Mesenchymal stem cell (in vitro differentiated cells and primary cell): ENCODE results near the gene ADAMTSL3.

ENCODE experiments used
- DNase-seq: peaks from one replicate; pipeline ENCODE4 v3.0.0-alpha.2; 2013
- H2AFZ ChIP-seq: one replicate; pipeline ENCODE4 v1.6.1; 2013; ENCODE audit warnings: low read depth, mild to moderate bottlenecking, control low read depth, inconsistent platforms, low read length, moderate library complexity
- H2AK5ac ChIP-seq: 2 replicates; pipeline ENCODE4 v1.6.1; 2013; ENCODE audit warnings: low read length, moderate library complexity, mild to moderate bottlenecking, inconsistent platforms; ENCODE audit not compliant: severe bottlenecking
- H2BK120ac ChIP-seq: one replicate; pipeline ENCODE4 v1.6.1; 2013; ENCODE audit warnings: low read depth, mild to moderate bottlenecking, inconsistent platforms, low read length, moderate library complexity
- H2BK12ac ChIP-seq, 2 experiments: one replicate each; pipeline ENCODE4 v1.6.1; 2013; ENCODE audit warnings: inconsistent platforms in 2 of 2, low read length in 2 of 2, mild to moderate bottlenecking in 2 of 2, moderate library complexity in 2 of 2, control low read depth in 1 of 2
- H2BK15ac ChIP-seq: one replicate; pipeline ENCODE4 v1.6.1; 2013; ENCODE audit warnings: mild to moderate bottlenecking, low read depth, inconsistent platforms; ENCODE audit not compliant: poor library complexity, severe bottlenecking
- H2BK5ac ChIP-seq: 2 replicates; pipeline ENCODE4 v1.6.1; 2013; ENCODE audit warnings: low read depth, mild to moderate bottlenecking, low read length, control low read depth, inconsistent platforms; ENCODE audit not compliant: poor library complexity, severe bottlenecking
- H3K14ac ChIP-seq, 2 experiments: one replicate each; pipeline ENCODE4 v1.6.1; 2013; ENCODE audit warnings: inconsistent platforms in 2 of 2, low read length in 2 of 2, control low read depth in 1 of 2, mild to moderate bottlenecking in 1 of 2, moderate library complexity in 1 of 2
- H3K18ac ChIP-seq, 2 experiments: one replicate each; pipeline ENCODE4 v1.6.1; 2013; ENCODE audit warnings: inconsistent platforms in 2 of 2, low read length in 2 of 2, control low read depth in 1 of 2, low read depth in 1 of 2, mild to moderate bottlenecking in 1 of 2
- H3K23ac ChIP-seq, 2 experiments: one replicate each; pipeline ENCODE4 v1.6.1; 2013; ENCODE audit warnings: inconsistent platforms in 2 of 2, low read length in 2 of 2, mild to moderate bottlenecking in 2 of 2, moderate library complexity in 2 of 2, control low read depth in 1 of 2
- H3K27ac ChIP-seq: 2 replicates; pipeline ENCODE4 v1.5.1; 2013; ENCODE audit warnings: mild to moderate bottlenecking, moderate library complexity, low read length, control low read depth, inconsistent platforms; ENCODE audit not compliant: poor library complexity, severe bottlenecking
- H3K27me3 ChIP-seq, 2 experiments: 2 replicates each; pipeline versions ENCODE4 v1.6.1 to v1.7.0; 2013; ENCODE audit warnings: low read length in 2 of 2, mild to moderate bottlenecking in 2 of 2, moderate library complexity in 2 of 2, control low read depth in 1 of 2, inconsistent platforms in 1 of 2; ENCODE audit not compliant: control insufficient read depth in 1 of 2, insufficient read depth in 1 of 2
- H3K36me3 ChIP-seq, 2 experiments: 2 replicates each; pipeline versions ENCODE4 v1.6.1 to v1.7.0; 2013; ENCODE audit warnings: low read length in 2 of 2, control low read depth in 1 of 2, inconsistent platforms in 1 of 2, low read depth in 1 of 2, mild to moderate bottlenecking in 1 of 2; ENCODE audit not compliant: insufficient read depth in 2 of 2, control insufficient read depth in 1 of 2
- H3K4ac ChIP-seq, 2 experiments: one replicate each; pipeline ENCODE4 v1.6.1; 2013; ENCODE audit warnings: inconsistent platforms in 2 of 2, low read length in 2 of 2, mild to moderate bottlenecking in 2 of 2, moderate library complexity in 2 of 2, control low read depth in 1 of 2, low read depth in 1 of 2
- H3K4me1 ChIP-seq: 2 replicates; pipeline ENCODE4 v1.6.1; 2013; ENCODE audit warnings: low read depth, low read length, control low read depth; ENCODE audit not compliant: control insufficient read depth, insufficient read depth
- H3K4me2 ChIP-seq: 2 replicates; pipeline ENCODE4 v1.6.1; 2013; ENCODE audit warnings: low read length, mild to moderate bottlenecking, inconsistent platforms; ENCODE audit not compliant: poor library complexity, severe bottlenecking
- H3K4me3 ChIP-seq, 2 experiments: 2 replicates each; pipeline versions ENCODE4 v1.5.1 to v1.7.0; 2013; ENCODE audit warnings: low read length in 2 of 2, mild to moderate bottlenecking in 2 of 2, control low read depth in 1 of 2, low read depth in 1 of 2; ENCODE audit not compliant: insufficient read depth in 1 of 2
- H3K79me1 ChIP-seq: replicated peaks from 2 replicates; pipeline ENCODE4 v1.6.1; 2013; ENCODE audit warnings: mild to moderate bottlenecking, control low read depth, low read length, inconsistent platforms; ENCODE audit not compliant: poor library complexity, severe bottlenecking
- H3K9ac ChIP-seq: 2 replicates; pipeline ENCODE4 v1.7.0; 2013; ENCODE audit warnings: mild to moderate bottlenecking, low read length, moderate library complexity
- H3K9me3 ChIP-seq: 2 replicates; pipeline ENCODE4 v1.7.0; 2013; ENCODE audit warnings: mild to moderate bottlenecking, low read length; ENCODE audit not compliant: control insufficient read depth
- H4K8ac ChIP-seq: one replicate; pipeline ENCODE4 v1.6.1; 2013; ENCODE audit warnings: inconsistent platforms, mild to moderate bottlenecking, low read length, moderate library complexity
- H4K91ac ChIP-seq: one replicate; pipeline ENCODE4 v1.6.1; 2013; ENCODE audit warnings: mild to moderate bottlenecking, low read length, inconsistent platforms
- WGBS: methylation state at CpG from one replicate; pipeline ENCODE4 v1.1.7; 2013; ENCODE audit warnings: mixed read lengths; 5-methylcytosine and 5-hydroxymethylcytosine counted together

ADAMTSL3 gene

DNA sequence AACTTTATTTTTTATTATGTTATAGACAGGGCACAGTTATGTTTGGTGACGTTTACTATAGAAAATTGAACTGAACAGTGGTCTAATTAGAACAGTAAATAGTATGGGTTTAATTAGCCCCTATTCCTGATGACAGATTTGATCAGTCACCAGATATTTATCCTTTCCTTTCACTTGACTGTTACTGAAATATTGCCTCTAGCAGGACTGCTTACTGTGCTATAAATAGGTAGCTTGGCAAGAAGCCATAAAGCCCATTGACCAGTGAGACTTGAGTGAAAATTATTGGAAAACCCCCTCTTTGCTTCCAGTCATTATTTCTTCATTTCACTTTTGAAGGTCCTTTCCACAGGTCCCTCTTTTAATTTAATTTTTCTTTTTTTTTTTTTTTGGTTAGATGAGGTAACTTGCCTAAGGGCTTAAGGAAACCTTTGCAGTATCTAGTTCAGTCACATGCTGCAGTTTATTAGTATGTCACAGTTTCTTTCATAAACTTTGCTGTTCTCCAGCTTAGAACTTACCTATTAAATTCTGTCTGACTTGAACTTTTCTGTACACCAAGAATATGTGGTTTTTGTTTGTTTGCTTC is 115.6 kb downstream of the ADAMTSL3 start:
- no peak overlapping the region for H3K4me2 ChIP-seq
- H3K4ac ChIP-seq = no peak overlapping the region
- H3K4me1 ChIP-seq = no peaks in the 10 kb centered on the region
- no peaks in the 10 kb centered on the region for H3K27me3 ChIP-seq
- H3K18ac ChIP-seq = no peak overlapping the region
- H3K27ac ChIP-seq = no peak overlapping the region
- H2BK5ac ChIP-seq = no peak overlapping the region
- H2AK5ac ChIP-seq = no peak overlapping the region
- 67% methylated on average over 1 of the region's 1 CpG for WGBS
- H2AFZ ChIP-seq = no peak overlapping the region
- H3K23ac ChIP-seq = no peak overlapping the region
- H2BK120ac ChIP-seq = no peak overlapping the region
- no peak overlapping the region for H3K14ac ChIP-seq
- H4K91ac ChIP-seq = no peak overlapping the region
- no peaks in the 10 kb centered on the region for H3K36me3 ChIP-seq
- no peak for DNase-seq
- no peak overlapping the region for H3K9ac ChIP-seq
- H4K8ac ChIP-seq = no peak overlapping the region
- H2BK12ac ChIP-seq = no peak overlapping the region
- H3K79me1 ChIP-seq = no peaks in the 10 kb centered on the region
- H2BK15ac ChIP-seq = no peak overlapping the region
- no peak overlapping the region for H3K4me3 ChIP-seq
- H3K9me3 ChIP-seq = no peaks in the 10 kb centered on the region

DNA sequence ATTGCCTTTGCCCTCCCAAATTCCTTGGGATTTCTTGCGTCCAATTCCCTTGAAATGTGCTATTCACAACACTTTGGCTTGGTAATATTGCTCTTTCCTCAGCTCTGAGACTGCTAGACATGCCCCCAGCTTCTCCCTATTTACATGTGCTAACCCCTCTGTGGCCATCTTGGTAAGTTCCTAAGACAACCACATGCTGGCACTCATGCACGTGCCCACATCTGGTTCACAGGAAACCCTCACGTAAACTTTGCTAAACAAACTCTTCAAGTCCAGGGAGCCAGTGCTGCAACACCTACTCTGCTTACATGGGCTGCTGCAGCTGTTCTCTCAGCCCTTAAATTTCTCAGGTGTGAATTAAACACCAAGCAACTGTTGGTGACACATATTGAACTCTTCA is 121.8 kb downstream of the ADAMTSL3 start:
- Histone ChIP-seq H2AK5ac (no peak overlapping the region), H2BK120ac (no peak overlapping the region), H2BK15ac (no peak overlapping the region), H3K4ac (no peak overlapping the region), H3K4me3 (no peak overlapping the region), H3K23ac (no peak overlapping the region), H3K36me3 (no peaks in the 10 kb centered on the region), H2BK12ac (no peak overlapping the region), H3K4me1 (no peaks in the 10 kb centered on the region), H2AFZ (no peak overlapping the region), H3K18ac (no peak overlapping the region), H3K27me3 (no peaks in the 10 kb centered on the region), H3K27ac (no peak overlapping the region), H2BK5ac (no peak overlapping the region), H3K9ac (no peak overlapping the region), H3K14ac (no peak overlapping the region), H3K9me3 (peaks cover 2% of the 10 kb centered on the region), H3K4me2 (no peak overlapping the region), H3K79me1 (no peaks in the 10 kb centered on the region), H4K8ac (no peak overlapping the region), H4K91ac (no peak overlapping the region)
- WGBS = 50% methylated on average over 2 of the region's 3 CpGs
- DNase-seq = no peak

DNA sequence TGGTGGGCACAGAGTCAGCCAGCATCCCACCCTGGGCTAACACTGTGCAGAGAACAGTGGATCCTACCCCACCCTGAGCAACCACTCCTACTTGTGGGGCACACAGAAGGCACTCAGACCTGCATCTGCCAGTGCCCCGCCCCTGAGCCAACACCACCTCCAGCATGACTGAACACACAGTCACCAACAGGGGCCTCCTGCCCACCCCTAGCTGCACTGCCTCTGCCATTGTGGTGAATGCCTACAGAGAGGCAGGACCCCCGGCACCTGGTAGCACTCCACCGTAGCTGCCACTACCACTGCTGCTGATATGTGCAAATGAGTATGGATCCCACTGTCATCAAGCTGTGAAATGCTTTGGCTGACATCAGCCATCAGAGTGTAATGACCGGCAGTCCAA is 123.1 kb downstream of the ADAMTSL3 start:
- peaks cover 2% of the 10 kb centered on the region for H3K9me3 ChIP-seq
- H4K91ac ChIP-seq = no peak overlapping the region
- 87% methylated on average over 4 of the region's 4 CpGs for WGBS
- no peaks in the 10 kb centered on the region for H3K79me1 ChIP-seq
- no peak overlapping the region for H3K14ac ChIP-seq
- no peak overlapping the region for H2BK5ac ChIP-seq
- no peak overlapping the region for H3K4me2 ChIP-seq
- no peak overlapping the region for H4K8ac ChIP-seq
- H3K27me3 ChIP-seq = no peaks in the 10 kb centered on the region
- H3K23ac ChIP-seq = no peak overlapping the region
- H3K4ac ChIP-seq = no peak overlapping the region
- no peaks in the 10 kb centered on the region for H3K36me3 ChIP-seq
- H2BK15ac ChIP-seq = no peak overlapping the region
- no peak overlapping the region for H2BK120ac ChIP-seq
- no peak overlapping the region for H3K27ac ChIP-seq
- H3K4me3 ChIP-seq = no peak overlapping the region
- H3K9ac ChIP-seq = no peak overlapping the region
- no peak overlapping the region for H2AFZ ChIP-seq
- no peak for DNase-seq
- no peaks in the 10 kb centered on the region for H3K4me1 ChIP-seq
- no peak overlapping the region for H2AK5ac ChIP-seq
- no peak overlapping the region for H2BK12ac ChIP-seq
- H3K18ac ChIP-seq = no peak overlapping the region

DNA sequence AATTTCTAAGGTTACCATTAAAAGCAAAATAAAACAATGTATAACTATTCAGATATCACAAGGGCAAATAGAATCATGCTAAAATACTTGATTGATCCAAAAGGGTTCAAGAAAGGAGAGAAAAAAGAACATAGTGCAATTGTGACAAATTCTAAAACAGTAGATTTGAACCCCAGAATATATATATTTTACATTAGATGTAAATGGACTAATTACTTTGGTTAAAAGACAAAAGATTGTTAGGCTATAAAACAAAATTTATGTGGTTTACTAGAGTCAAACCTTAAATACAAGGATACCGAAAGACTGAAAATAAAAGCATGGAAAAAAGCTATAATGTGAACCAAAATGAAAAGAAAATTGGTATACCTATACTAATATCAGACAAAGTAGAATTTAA is 129.3 kb downstream of the ADAMTSL3 start:
- no peak overlapping the region for H2BK5ac ChIP-seq
- H3K4me3 ChIP-seq = no peak overlapping the region
- H3K27me3 ChIP-seq = no peaks in the 10 kb centered on the region
- H3K27ac ChIP-seq = no peak overlapping the region
- no peak overlapping the region for H2AFZ ChIP-seq
- H3K9me3 ChIP-seq = peaks cover 14% of the 10 kb centered on the region
- no peak overlapping the region for H3K23ac ChIP-seq
- no peak overlapping the region for H2BK15ac ChIP-seq
- no peak overlapping the region for H2BK12ac ChIP-seq
- H2BK120ac ChIP-seq = no peak overlapping the region
- WGBS = no CpG with 5 or more reads among the region's 1 CpG
- no peak overlapping the region for H3K14ac ChIP-seq
- H3K36me3 ChIP-seq = no peaks in the 10 kb centered on the region
- no peak overlapping the region for H4K91ac ChIP-seq
- no peak overlapping the region for H4K8ac ChIP-seq
- H3K9ac ChIP-seq = no peak overlapping the region
- no peaks in the 10 kb centered on the region for H3K4me1 ChIP-seq
- no peaks in the 10 kb centered on the region for H3K79me1 ChIP-seq
- H2AK5ac ChIP-seq = no peak overlapping the region
- no peak for DNase-seq
- H3K4ac ChIP-seq = no peak overlapping the region
- H3K18ac ChIP-seq = no peak overlapping the region
- H3K4me2 ChIP-seq = no peak overlapping the region
